Activated CD4-positive, alpha-beta T cell treated with anti-CD3 and anti-CD28 coated beads, Interleukin-2, amount 50 U/mL, for 1 hour (primary cell): ENCODE data around the gene CCDC97.
A peak's percentile ranks its signal among the peaks of the same experiment; 100 is the strongest.
"Not testable (repeated sequence)": the region's sequence is repeated elsewhere in the genome, so short reads cannot be mapped to it uniquely, and the experiment has no call there.

ENCODE experiments used
- DNase-seq: peaks from one replicate; pipeline ENCODE4 v3.0.0-alpha.2; 2020

The CCDC97 gene

GRCh38 chr19:41344162-41344561, 34.2 kb downstream of the CCDC97 start:
- no peak for DNase-seq

- not testable (repeated sequence) for DNase-seq
These were observed 36.9 kb downstream of the CCDC97 start for GRCh38 chr19:41346916-41347315.

- DNase-seq, result no peak
These were observed 40.9 kb downstream of the CCDC97 start for GRCh38 chr19:41350735-41351338.

GRCh38 chr19:41351339-41352245, 41.6 kb downstream of the CCDC97 start:
- peak; percentile 80 for DNase-seq

GRCh38 chr19:41352279-41352608, 42.3 kb downstream of the CCDC97 start:
- no peak for DNase-seq

GRCh38 chr19:41352609-41353465, 42.9 kb downstream of the CCDC97 start:
- peak; percentile 76 for DNase-seq

GRCh38 chr19:41353466-41354342, 43.7 kb downstream of the CCDC97 start, which contains the start of gene TGFB1:
TSS of gene TGFB1 (minus strand) at chr19:41353922. CDS start at chr19:41353044, 878 bp downstream.
- peak; percentile 95 for DNase-seq

- DNase-seq, result no peak
These were observed 44.5 kb downstream of the CCDC97 start for GRCh38 chr19:41354343-41354953.

- no peak for DNase-seq
These were observed 45.1 kb downstream of the CCDC97 start for GRCh38 chr19:41355035-41355434.

- DNase-seq, result no peak
These were observed 45.8 kb downstream of the CCDC97 start for GRCh38 chr19:41355802-41356201.

- no peak for DNase-seq
These were observed 47.2 kb downstream of the CCDC97 start for GRCh38 chr19:41356984-41357739.

- no peak for DNase-seq
These were observed 47.8 kb downstream of the CCDC97 start for GRCh38 chr19:41357746-41358145.

GRCh38 chr19:41359741-41360140, 49.8 kb downstream of the CCDC97 start:
- DNase-seq, result no peak

- no peak for DNase-seq
These were observed 52.3 kb downstream of the CCDC97 start for GRCh38 chr19:41362143-41362847.

GRCh38 chr19:41363371-41363752, 53.4 kb downstream of the CCDC97 start:
- DNase-seq, result no peak

GRCh38 chr19:41363753-41364523, 54.0 kb downstream of the CCDC97 start, which contains the start of gene B9D2:
TSS of gene B9D2 (minus strand) at chr19:41364149. CDS start at chr19:41363519, 630 bp downstream.
- DNase-seq, result peak; percentile 98

- DNase-seq, result no peak
These were observed 54.8 kb downstream of the CCDC97 start for GRCh38 chr19:41364524-41365391.

- DNase-seq, result no peak
These were observed 56.1 kb downstream of the CCDC97 start for GRCh38 chr19:41366089-41366488.
